Esophagus (tissue), 2 donors: ENCODE measurements around the gene LRRC3B. TPM values are rescaled to one million over a fixed set of nuclear protein-coding genes. Genes with fewer than 3 reads are reported as not detected.
"Not testable (repeated sequence)": the region's sequence is repeated elsewhere in the genome, so short reads cannot be mapped to it uniquely, and the experiment has no call there.

Experiments used
- H3K27ac ChIP-seq, 2 donors: one replicate each; pipeline ENCODE4 v1.5.1; 2013; ENCODE audit warnings: low read depth in 2 of 2, mild to moderate bottlenecking in 2 of 2, inconsistent platforms in 1 of 2, low read length in 1 of 2, moderate library complexity in 1 of 2
- H3K27me3 ChIP-seq, 2 donors: one replicate each; pipeline ENCODE4 v1.6.1; 2013; ENCODE audit warnings: low read length in 2 of 2, control low read depth in 1 of 2, mild to moderate bottlenecking in 1 of 2; ENCODE audit not compliant: insufficient read depth in 2 of 2, control insufficient read depth in 1 of 2
- H3K36me3 ChIP-seq, 2 donors: one replicate each; pipeline ENCODE4 v1.6.1; 2013; ENCODE audit warnings: low read length in 1 of 2; ENCODE audit not compliant: control insufficient read depth in 2 of 2, insufficient read depth in 2 of 2
- H3K4me1 ChIP-seq, 2 donors: one replicate each; pipeline ENCODE4 v1.6.1; 2013; ENCODE audit warnings: low read length in 1 of 2; ENCODE audit not compliant: control insufficient read depth in 2 of 2, insufficient read depth in 2 of 2
- H3K4me3 ChIP-seq, 2 donors: one replicate each; pipeline ENCODE4 v1.5.1; 2013; ENCODE audit warnings: low read length in 2 of 2, mild to moderate bottlenecking in 2 of 2, low read depth in 1 of 2, moderate library complexity in 1 of 2
- H3K9me3 ChIP-seq, 2 donors: one replicate each; pipeline ENCODE4 v1.6.1; 2013; ENCODE audit warnings: mild to moderate bottlenecking in 2 of 2, low read depth in 1 of 2, low read length in 1 of 2, moderate library complexity in 1 of 2; ENCODE audit not compliant: control insufficient read depth in 2 of 2, insufficient read depth in 1 of 2
- WGBS, 2 donors: extraction: QIAGEN DNeasy Blood & Tissue Kit; methylation state at CpG; one replicate each; pipeline ENCODE4 v1.1.7; 2013; 5-methylcytosine and 5-hydroxymethylcytosine counted together
- polyA plus RNA-seq, 2 donors: library from polyadenylated mRNA; stranded (reverse); fragments of 200-250 nt; gene quantifications; one replicate each; pipeline ENCODE4 v1.2.3, GENCODE V29; 2013
- donor health status: healthy with polysubstance abuse.
- donor health status: Bipolar disorder and iron deficiency.

LRRC3B gene
- polyA plus RNA-seq, 2 donors = 0.02 to 0.13 TPM

DNA sequence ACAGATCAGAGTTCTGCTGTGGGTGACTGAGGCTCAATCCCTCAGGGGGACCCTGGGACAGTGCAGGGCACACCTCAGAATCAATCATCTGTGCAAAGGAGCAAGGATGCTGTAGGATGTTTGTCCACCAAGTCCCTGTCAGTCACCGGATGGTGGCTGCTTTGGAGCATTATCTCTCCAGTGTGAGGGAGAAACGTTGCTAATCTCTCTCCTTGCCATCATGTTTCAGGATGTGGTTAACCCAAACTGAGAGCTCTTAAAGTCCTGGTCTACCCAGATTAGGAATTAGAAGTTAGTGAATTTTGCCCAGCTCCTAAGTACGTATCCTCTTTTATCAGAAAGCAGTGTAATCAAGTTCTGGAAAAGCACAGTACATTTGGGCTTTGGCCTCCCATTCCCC is 26.2 kb upstream of the LRRC3B start:
- H3K36me3 ChIP-seq = no peaks in the 10 kb centered on the region
- H3K4me1 ChIP-seq = no peaks in the 10 kb centered on the region
- whole genome bisulfite sequencing, 2 donors = 67 to 74% methylated on average over 3 of the region's 3 CpGs
- no peak overlapping the region for H3K4me3 ChIP-seq
- no peaks in the 10 kb centered on the region for H3K27me3 ChIP-seq
- no peak overlapping the region for H3K27ac ChIP-seq
- H3K9me3 ChIP-seq = no peaks in the 10 kb centered on the region

DNA sequence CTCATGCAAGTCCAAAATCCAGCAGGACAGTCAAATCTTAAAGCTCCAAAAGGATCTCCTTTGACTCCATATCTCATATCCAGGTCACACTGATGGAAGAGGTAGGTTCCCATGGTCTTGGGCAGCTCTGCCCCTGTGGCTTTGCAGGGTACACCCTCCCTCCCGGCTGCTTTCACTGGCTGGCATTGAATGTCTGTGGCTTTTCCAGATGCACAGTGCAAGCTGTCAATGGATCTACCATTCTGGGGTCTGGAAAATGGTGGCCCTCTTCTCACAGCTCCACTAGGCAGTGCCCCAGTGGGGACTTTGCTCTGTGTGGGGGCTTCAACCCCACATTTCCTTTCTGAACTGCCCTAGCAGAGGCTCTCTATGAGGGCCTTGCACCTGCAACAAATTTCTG is 19.3 kb upstream of the LRRC3B start:
- 84 to 94% methylated on average over 1 of the region's 1 CpG for WGBS, 2 donors
- H3K4me1 ChIP-seq, H3K9me3 ChIP-seq, H3K27me3 ChIP-seq, H3K27ac ChIP-seq, H3K4me3 ChIP-seq, H3K36me3 ChIP-seq: not testable (repeated sequence)

DNA sequence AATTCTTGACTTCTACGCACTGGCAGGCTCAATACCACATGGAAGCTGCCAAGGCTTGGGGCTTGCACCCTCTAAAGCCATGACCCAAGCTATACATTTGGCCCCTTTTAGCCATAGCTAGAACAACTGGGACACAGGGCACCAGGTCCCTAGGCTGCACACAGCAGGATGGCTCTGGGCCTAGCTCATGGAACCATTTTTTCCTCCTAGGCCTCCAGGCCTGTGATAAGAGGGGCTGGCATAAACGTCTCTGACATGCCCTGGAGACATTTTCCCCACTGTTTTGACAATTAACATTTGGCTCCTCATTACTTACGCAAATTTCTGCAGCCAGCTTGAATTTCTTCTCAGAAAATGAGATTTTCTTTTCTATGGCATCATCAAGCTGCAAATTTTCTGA is 18.8 kb upstream of the LRRC3B start:
- not testable (repeated sequence) for H3K27me3 ChIP-seq, H3K27ac ChIP-seq, H3K4me1 ChIP-seq, H3K4me3 ChIP-seq, H3K9me3 ChIP-seq, H3K36me3 ChIP-seq
- 42% methylated on average over 3 of the region's 3 CpGs for WGBS, 2 donors

DNA sequence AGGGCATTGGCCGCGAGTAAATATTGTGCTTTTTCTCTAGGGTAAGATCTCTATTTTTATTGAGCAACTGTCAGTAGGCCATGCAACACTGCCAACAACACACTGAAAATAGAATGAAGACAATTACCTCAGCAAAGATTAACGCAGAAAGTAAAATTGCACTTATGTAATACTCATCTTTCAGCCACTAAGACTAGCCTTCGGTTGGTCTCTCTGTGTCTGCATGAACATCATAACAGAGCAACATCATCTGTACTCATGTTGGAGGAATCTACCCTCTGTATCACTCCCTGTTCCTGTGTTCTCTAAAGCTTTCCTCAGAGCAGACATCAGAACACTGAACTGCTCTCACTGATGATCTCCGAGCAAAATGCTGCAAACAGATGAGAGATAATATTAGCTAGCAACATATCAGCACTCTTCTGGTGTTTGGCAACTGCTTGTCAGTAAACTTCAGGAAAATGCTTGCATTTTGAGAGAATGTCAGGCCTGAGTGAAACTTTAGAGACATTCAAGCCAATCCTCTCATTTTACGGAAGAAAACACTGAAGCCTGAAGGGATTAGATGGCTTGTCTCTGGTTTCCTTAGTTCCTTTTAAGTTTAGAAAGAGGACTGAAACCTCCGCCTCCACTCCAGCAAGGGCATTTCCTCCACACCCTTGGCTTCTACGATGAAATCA is 8.4 kb upstream of the LRRC3B start:
- Histone ChIP-seq H3K9me3 (no peaks in the 10 kb centered on the region), H3K27me3 (no peaks in the 10 kb centered on the region), H3K27ac (no peak overlapping the region), H3K4me1 (no peaks in the 10 kb centered on the region), H3K4me3 (no peak overlapping the region), H3K36me3 (no peaks in the 10 kb centered on the region)
- WGBS, 2 donors = 59 to 64% methylated on average over 8 of the region's 8 CpGs

DNA sequence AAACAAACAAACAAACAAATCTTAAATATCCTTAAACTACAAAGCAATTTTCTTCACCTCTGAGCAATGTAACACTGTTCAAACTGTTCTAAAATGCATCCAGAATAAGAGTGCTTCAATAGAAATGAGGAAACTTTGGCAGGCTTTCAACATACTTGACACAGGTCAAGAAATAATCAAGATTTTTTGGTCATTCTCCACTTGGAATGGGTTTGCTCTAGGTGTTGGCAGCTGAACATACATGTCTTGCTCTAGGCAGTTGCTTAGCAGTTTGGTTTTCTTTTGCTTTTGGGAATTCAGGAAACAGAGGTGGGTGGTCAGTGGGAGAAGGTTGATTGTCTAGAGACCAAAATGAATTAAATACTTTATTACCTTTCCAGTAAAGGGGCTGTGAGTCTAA is 1.4 kb upstream of the LRRC3B start:
- Histone ChIP-seq H3K4me3 (no peak overlapping the region), H3K27me3 (peaks cover 6 to 8% of the 10 kb centered on the region in 2 donors)

DNA sequence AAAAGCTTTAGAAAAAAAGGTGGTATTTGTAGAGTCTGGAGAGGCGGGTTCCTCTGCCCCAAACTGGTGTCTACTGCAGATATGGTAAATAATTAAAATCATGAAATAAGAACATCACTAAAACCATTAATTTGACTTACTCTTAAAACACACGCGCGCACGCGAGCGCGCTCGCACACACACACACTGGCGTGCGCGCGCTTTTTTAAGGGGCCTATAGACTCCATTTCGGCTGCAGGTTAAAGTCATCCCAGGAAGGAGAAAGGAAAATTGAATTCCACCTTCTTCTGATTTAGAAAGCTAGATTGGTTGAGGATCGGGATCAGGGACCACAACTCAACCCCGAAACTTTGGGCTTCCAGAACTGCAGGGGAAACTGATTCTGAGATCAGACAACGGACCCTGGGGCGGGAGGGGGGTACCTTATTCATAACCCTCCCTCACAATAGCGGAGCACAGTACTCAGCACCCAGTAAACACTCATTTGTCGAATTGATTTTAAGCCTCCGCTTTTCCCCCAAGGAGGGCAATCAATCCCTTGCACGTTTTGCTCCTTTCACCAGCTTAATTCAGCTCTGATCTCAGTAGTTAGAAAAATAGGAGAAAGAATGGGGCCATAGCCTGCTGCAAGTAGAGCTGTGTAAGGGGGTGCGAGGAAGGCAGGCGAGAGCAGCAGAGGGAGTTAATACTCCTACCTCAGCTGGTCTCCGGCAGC is 509 bp upstream of the LRRC3B start:
- Histone ChIP-seq H3K27ac (no peak overlapping the region), H3K4me1 (peaks cover 6 to 16% of the 10 kb centered on the region in 2 donors), H3K9me3 (no peaks in the 10 kb centered on the region), H3K4me3 (peak overlapping the region; percentile 36 to 47), H3K27me3 (peaks cover 6 to 8% of the 10 kb centered on the region in 2 donors), H3K36me3 (no peaks in the 10 kb centered on the region)
- 18 to 20% methylated on average over 25 of the region's 25 CpGs for WGBS, 2 donors

More for the DNA sequence above, 1.4 kb upstream of the LRRC3B start:
- Histone ChIP-seq H3K27ac (no peak overlapping the region), H3K9me3 (no peaks in the 10 kb centered on the region), H3K4me1 (peaks cover 6 to 16% of the 10 kb centered on the region in 2 donors), H3K36me3 (no peaks in the 10 kb centered on the region)

DNA sequence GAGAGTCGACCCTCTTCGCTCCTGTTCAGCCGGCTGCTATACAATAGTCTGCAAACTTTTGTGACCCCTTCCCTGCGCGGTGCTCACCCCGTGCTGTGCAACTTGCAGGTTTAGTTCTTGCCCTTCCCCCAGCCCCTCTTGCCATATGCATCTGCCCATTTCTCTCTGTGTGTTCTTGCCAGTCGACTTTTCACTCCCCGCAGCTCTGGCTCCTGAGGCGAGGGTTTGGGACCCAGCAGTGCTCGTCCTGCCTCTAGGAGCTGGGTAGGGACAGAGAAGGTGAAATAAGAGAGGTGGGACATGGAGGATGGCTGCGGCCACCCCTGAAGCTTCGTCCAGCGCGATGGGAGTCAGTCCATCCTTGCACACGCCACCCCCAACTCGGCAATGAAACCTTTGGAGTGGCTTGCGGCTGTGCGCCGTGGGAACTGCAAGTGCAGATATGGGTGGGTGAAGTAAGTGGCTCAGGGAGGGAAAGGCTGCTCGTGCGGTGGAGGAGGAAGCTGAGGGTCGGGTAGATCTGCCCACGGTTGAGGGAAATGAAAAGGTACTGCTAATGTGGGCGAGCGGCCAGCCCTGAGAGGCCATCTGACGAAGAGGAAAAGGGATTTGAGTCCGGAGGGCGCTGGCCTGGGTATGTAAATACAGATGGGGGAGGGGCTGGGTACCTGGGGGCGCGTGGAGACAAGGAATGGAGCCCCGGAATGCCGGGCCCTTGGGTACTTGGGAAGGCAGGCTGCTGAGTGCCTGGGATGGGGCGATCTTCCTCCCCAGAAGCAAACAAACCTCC is 1.0 kb downstream of the LRRC3B start:
- peaks cover 6 to 16% of the 10 kb centered on the region in 2 donors for H3K4me1 ChIP-seq
- H3K27me3 ChIP-seq = peaks cover 6 to 8% of the 10 kb centered on the region in 2 donors
- WGBS, 2 donors = 3 to 4% methylated on average over 33 of the region's 33 CpGs
- no peaks in the 10 kb centered on the region for H3K9me3 ChIP-seq
- peak overlapping the region; percentile 36 to 47 for H3K4me3 ChIP-seq
- H3K27ac ChIP-seq = no peak overlapping the region
- H3K36me3 ChIP-seq = no peaks in the 10 kb centered on the region

DNA sequence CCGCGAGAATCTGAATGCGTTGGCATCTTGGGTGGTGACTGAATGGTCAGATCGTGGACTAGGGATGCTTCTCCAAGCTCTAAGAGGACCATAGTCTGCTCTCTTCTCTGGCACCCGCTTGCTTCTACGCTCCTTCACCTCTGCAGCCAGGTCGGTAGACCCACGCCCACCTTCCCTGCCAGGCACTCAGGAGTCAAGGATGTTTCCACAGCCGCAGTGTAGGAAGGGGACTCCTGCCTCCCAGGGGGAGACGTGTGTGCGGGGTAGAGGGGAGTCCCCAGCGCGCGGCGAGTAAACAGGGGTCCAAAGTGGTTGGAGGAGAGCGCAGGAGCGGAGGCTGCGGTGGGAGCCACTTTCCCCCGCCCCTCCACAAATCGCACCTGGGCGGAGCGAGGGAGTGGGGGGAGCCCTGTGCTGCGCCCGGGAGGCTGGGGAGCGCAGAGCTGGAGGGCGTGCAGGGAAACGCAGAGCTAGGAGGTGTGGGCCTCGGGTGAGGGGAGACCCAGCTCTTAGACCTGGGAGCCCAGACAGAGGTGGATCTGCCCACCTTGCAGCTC is 1.7 kb downstream of the LRRC3B start:
- H3K9me3 ChIP-seq = no peaks in the 10 kb centered on the region
- 13 to 14% methylated on average over 28 of the region's 28 CpGs for WGBS, 2 donors
- no peaks in the 10 kb centered on the region for H3K36me3 ChIP-seq
- peaks cover 6 to 8% of the 10 kb centered on the region in 2 donors for H3K27me3 ChIP-seq
- no peak overlapping the region for H3K27ac ChIP-seq
- peak overlapping the region in 1 of 2 donors; percentile 12 for H3K4me3 ChIP-seq
- H3K4me1 ChIP-seq = peaks cover 6 to 16% of the 10 kb centered on the region in 2 donors

DNA sequence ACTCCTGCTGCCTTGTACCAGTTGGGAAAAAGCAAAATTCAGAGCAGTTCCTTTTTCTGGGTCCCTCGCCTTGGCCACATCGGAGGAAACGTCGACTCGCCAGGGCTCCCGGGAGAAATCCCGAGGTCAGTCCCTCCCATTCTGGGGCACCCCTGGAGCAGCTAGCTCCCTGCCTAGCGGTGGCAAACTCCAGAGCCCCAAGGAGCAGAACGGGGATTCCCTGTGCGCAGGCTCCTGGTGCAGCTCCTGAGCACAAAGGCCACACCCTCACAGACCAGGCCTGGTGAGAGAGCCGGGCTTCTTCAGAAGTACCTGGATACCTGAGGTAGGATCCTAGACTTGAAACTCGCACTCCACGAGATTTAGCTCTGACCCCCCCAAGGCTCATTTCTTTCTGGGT is 2.6 kb downstream of the LRRC3B start:
- H3K4me3 ChIP-seq = no peak overlapping the region
- peaks cover 6 to 8% of the 10 kb centered on the region in 2 donors for H3K27me3 ChIP-seq
- H3K4me1 ChIP-seq = peaks cover 6 to 16% of the 10 kb centered on the region in 2 donors
- H3K27ac ChIP-seq = no peak overlapping the region
- H3K36me3 ChIP-seq = no peaks in the 10 kb centered on the region
- no peaks in the 10 kb centered on the region for H3K9me3 ChIP-seq
- 64 to 73% methylated on average over 13 of the region's 13 CpGs for WGBS, 2 donors
